GM18951 (cell line): Measurements from ENCODE around the gene CRPPA.
"Not testable (repeated sequence)": the region's sequence is repeated elsewhere in the genome, so short reads cannot be mapped to it uniquely, and the experiment has no call there.

Experiments
- POLR2A ChIP-seq: IDR thresholded peaks from 4 replicates; pipeline ENCODE4 v1.6.1; 2011; ENCODE audit warnings: mild to moderate bottlenecking; ENCODE audit not compliant: insufficient read length, insufficient read depth; ENCODE audit errors: extremely low read depth
- in situ Hi-C: fragments of 300-500 bp; cut with MboI; formaldehyde crosslinking; loops from one replicate; pipeline ENCODE4 v1.12.0; 2022; ENCODE audit warnings: low sequenced_read_pairs, mixed read lengths, inconsistent platforms; ENCODE audit not compliant: unreplicated experiment

CRPPA gene

GRCh38 chr7:16399265-16399831 is 22.0 kb downstream of the CRPPA start:
- in situ Hi-C loops, result no loop called here
- TF ChIP-seq POLR2A, result no peak

- no peak for TF ChIP-seq POLR2A
- in situ Hi-C loops, result no loop called here
Measured at GRCh38 chr7:16398146-16399017, 23.0 kb downstream of the CRPPA start.

- in situ Hi-C loops, result no loop called here
- no peak for TF ChIP-seq POLR2A
Measured at GRCh38 chr7:16397501-16398145, 23.7 kb downstream of the CRPPA start.

- TF ChIP-seq POLR2A, result no peak
- in situ Hi-C loops, result no loop called here
Measured at GRCh38 chr7:16396766-16397500, 24.4 kb downstream of the CRPPA start.

GRCh38 chr7:16395121-16395520 is 26.2 kb downstream of the CRPPA start:
- no peak for TF ChIP-seq POLR2A

GRCh38 chr7:16393862-16394422 is 27.4 kb downstream of the CRPPA start:
- in situ Hi-C loops, result no loop called here
- no peak for TF ChIP-seq POLR2A

More at GRCh38 chr7:16395121-16395520, 26.2 kb downstream of the CRPPA start:
- in situ Hi-C loops, result no loop called here

GRCh38 chr7:16392990-16393523 is 28.3 kb downstream of the CRPPA start:
- in situ Hi-C loops, result no loop called here
- no peak for TF ChIP-seq POLR2A

- in situ Hi-C loops, result not testable (repeated sequence)
Measured at GRCh38 chr7:16383786-16384185, 37.6 kb downstream of the CRPPA start.

GRCh38 chr7:16383103-16383502 is 38.2 kb downstream of the CRPPA start:
- in situ Hi-C loops, result not testable (repeated sequence)
